Measurements from ENCODE around the gene MMP21. TPM values are rescaled to one million over a fixed set of nuclear protein-coding genes. Genes with fewer than 3 reads are reported as not detected.
A peak's percentile ranks its signal among the peaks of the same experiment; 100 is the strongest.

MMP21 gene
- total RNA-seq, result 0.17 and 0.26 TPM in 2 replicates
- polyA plus RNA-seq, result 0.05 TPM in 1 of 2 replicates, not detected in the other
- polyA plus RNA-seq (2012), result 0.06 TPM in 1 of 2 replicates, not detected in the other
- polyA minus RNA-seq (ENCODE audit: low replicate concordance), result not detected in 2 replicates

DNA sequence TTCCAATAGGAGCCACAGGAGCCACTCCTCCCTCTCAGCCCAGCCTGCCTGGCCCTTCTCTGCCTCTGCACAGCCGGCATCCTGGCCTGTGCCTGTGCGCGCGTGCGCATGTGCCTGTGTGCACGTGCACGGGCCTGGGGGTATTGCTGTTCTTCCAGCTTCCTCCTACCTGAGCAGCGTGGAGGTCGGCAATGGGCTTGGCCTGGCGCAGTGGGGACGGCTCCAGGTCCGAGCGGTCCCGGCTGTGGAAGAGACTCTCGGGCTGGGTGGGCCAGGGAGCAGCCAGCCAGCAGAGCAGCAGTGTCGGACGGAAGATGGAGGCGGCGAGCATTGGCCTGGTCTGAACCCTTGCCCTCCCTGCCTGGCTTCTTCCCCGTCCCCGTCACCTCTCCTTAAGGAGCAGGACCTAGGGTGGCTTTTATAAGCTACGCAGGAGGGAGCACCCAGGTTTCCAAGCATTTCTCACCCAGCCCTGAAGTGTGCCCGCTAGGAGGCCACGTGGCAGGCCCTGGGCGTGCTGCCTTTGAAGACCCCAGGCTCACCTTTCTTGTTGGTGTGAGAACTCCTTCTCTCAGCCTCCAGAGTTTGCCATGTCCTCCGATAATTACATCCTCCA, at the start of gene MMP21:
TSS of gene MMP21 (minus strand) at position 331 of the 616 bp plus-strand sequence. CDS start at position 331, 0 bp downstream.
- H3K4me2 ChIP-seq (ENCODE audit: extremely low read depth, insufficient read depth, low read length), result no peak within 1 kb of the TSS
- H3K27me3 ChIP-seq (ENCODE audit: control insufficient read depth, insufficient read depth, low read length), result peaks cover 2% of the 10 kb centered on the region
- no peak within 1 kb of the TSS for H2AFZ ChIP-seq (ENCODE audit: low read length)
- no peaks in the 10 kb centered on the region for H3K79me2 ChIP-seq (ENCODE audit: control insufficient read depth, insufficient read depth, low read length)
- no peak for TF ChIP-seq EZH2 (IDR thresholded peaks at IDR 0.05; ENCODE audit: low read length, missing control alignments)
- TF ChIP-seq, protein P1, sequence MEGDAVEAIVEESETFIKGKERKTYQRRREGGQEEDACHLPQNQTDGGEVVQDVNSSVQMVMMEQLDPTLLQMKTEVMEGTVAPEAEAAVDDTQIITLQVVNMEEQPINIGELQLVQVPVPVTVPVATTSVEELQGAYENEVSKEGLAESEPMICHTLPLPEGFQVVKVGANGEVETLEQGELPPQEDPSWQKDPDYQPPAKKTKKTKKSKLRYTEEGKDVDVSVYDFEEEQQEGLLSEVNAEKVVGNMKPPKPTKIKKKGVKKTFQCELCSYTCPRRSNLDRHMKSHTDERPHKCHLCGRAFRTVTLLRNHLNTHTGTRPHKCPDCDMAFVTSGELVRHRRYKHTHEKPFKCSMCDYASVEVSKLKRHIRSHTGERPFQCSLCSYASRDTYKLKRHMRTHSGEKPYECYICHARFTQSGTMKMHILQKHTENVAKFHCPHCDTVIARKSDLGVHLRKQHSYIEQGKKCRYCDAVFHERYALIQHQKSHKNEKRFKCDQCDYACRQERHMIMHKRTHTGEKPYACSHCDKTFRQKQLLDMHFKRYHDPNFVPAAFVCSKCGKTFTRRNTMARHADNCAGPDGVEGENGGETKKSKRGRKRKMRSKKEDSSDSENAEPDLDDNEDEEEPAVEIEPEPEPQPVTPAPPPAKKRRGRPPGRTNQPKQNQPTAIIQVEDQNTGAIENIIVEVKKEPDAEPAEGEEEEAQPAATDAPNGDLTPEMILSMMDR (conservative IDR thresholded peaks at IDR 0.05 in 1 of 2, IDR thresholded peaks at IDR 0.05 in 1 of 2; ENCODE audit: low read depth in 1 of 2, low read length in 2 of 2), result no peak
- H3K36me3 ChIP-seq (ENCODE audit: control insufficient read depth, insufficient read depth, low read length), result no peaks in the 10 kb centered on the region
- H3K9me3 ChIP-seq (ENCODE audit: control insufficient read depth, insufficient read depth, low read depth, low read length), result no peaks in the 10 kb centered on the region
- no peak for DNase-seq (ENCODE audit: low read depth in 2 of 2)
- H3K4me3 ChIP-seq (replicated peaks in 1 of 4; ENCODE audit: control extremely low read depth in 1 of 4, insufficient read depth in 1 of 4, low read depth in 3 of 4, low read length in 4 of 4), result no peak within 1 kb of the TSS
- no peaks in the 10 kb centered on the region for H3K4me1 ChIP-seq (ENCODE audit: control insufficient read depth, extremely low read depth, insufficient read depth, low read length)
- H3K27ac ChIP-seq (ENCODE audit: insufficient read depth, low read length), result no peak within 1 kb of the TSS
- no peak within 1 kb of the TSS for H3K9ac ChIP-seq (ENCODE audit: insufficient read depth, low read length)
- H4K20me1 ChIP-seq (ENCODE audit: control insufficient read depth, extremely low read depth, insufficient read depth, low read length), result no peaks in the 10 kb centered on the region

DNA sequence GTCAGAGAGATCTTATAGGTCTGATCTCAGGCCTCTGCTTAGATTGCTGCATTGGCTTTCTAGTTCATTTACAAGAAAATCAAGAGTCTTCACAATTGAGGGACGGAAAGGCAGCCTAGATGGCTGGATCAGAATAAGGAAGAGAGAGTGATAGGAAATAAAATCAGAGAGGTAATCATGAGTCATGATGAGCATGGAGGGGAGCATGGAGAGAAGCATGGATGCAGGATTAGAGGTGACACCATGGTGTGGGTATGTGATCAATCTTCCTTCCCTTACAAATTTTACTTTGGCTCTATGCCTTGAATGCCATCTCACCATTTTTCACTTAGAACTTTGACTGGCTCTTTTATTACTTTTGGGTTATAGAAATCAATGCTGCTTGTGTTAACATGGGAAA, 49.1 kb upstream of the MMP21 start:
- H3K36me3 ChIP-seq (ENCODE audit: control insufficient read depth, insufficient read depth, low read length), result peaks cover 11% of the 10 kb centered on the region
- peak overlapping the region; percentile 100 for H3K27ac ChIP-seq (ENCODE audit: insufficient read depth, low read length)
- peaks cover 10% of the 10 kb centered on the region for H3K4me1 ChIP-seq (ENCODE audit: control insufficient read depth, extremely low read depth, insufficient read depth, low read length)
- TF ChIP-seq EZH2 (IDR thresholded peaks at IDR 0.05; ENCODE audit: low read length, missing control alignments), result no peak
- TF ChIP-seq, protein P1 (conservative IDR thresholded peaks at IDR 0.05 in 1 of 2, IDR thresholded peaks at IDR 0.05 in 1 of 2; ENCODE audit: low read depth in 1 of 2, low read length in 2 of 2), result no peak
- peak in 1 of 2 donors; percentile 61 for DNase-seq (ENCODE audit: low read depth in 2 of 2)
- no peak overlapping the region for H2AFZ ChIP-seq (ENCODE audit: low read length)
- H4K20me1 ChIP-seq (ENCODE audit: control insufficient read depth, extremely low read depth, insufficient read depth, low read length), result no peaks in the 10 kb centered on the region
- H3K4me3 ChIP-seq (replicated peaks in 1 of 4; ENCODE audit: control extremely low read depth in 1 of 4, insufficient read depth in 1 of 4, low read depth in 3 of 4, low read length in 4 of 4), result peak overlapping the region; percentile 64 to 99 (median 86)
- peak overlapping the region; percentile 89 for H3K4me2 ChIP-seq (ENCODE audit: extremely low read depth, insufficient read depth, low read length)
- no peaks in the 10 kb centered on the region for H3K9me3 ChIP-seq (ENCODE audit: control insufficient read depth, insufficient read depth, low read depth, low read length)
- no peaks in the 10 kb centered on the region for H3K27me3 ChIP-seq (ENCODE audit: control insufficient read depth, insufficient read depth, low read length)
- H3K79me2 ChIP-seq (ENCODE audit: control insufficient read depth, insufficient read depth, low read length), result peaks cover 47% of the 10 kb centered on the region
- H3K9ac ChIP-seq (ENCODE audit: insufficient read depth, low read length), result no peak overlapping the region

- peaks cover 8% of the 10 kb centered on the region for H3K36me3 ChIP-seq (ENCODE audit: control insufficient read depth, insufficient read depth, low read length)
- DNase-seq (ENCODE audit: low read depth in 2 of 2), result peak in 1 of 2 donors; percentile 3
- H3K4me3 ChIP-seq (replicated peaks in 1 of 4; ENCODE audit: control extremely low read depth in 1 of 4, insufficient read depth in 1 of 4, low read depth in 3 of 4, low read length in 4 of 4), result peak overlapping the region; percentile 64 to 99 (median 86)
- H3K4me2 ChIP-seq (ENCODE audit: extremely low read depth, insufficient read depth, low read length), result peak overlapping the region; percentile 89
- peak overlapping the region; percentile 96 for H3K9ac ChIP-seq (ENCODE audit: insufficient read depth, low read length)
- H3K79me2 ChIP-seq (ENCODE audit: control insufficient read depth, insufficient read depth, low read length), result peaks cover 47% of the 10 kb centered on the region
- H3K27me3 ChIP-seq (ENCODE audit: control insufficient read depth, insufficient read depth, low read length), result no peaks in the 10 kb centered on the region
- no peaks in the 10 kb centered on the region for H3K9me3 ChIP-seq (ENCODE audit: control insufficient read depth, insufficient read depth, low read depth, low read length)
- H2AFZ ChIP-seq (ENCODE audit: low read length), result peak overlapping the region; percentile 100
- H4K20me1 ChIP-seq (ENCODE audit: control insufficient read depth, extremely low read depth, insufficient read depth, low read length), result no peaks in the 10 kb centered on the region
- peaks cover 10% of the 10 kb centered on the region for H3K4me1 ChIP-seq (ENCODE audit: control insufficient read depth, extremely low read depth, insufficient read depth, low read length)
- H3K27ac ChIP-seq (ENCODE audit: insufficient read depth, low read length), result peak overlapping the region; percentile 100
- TF ChIP-seq EZH2 (IDR thresholded peaks at IDR 0.05; ENCODE audit: low read length, missing control alignments), result no peak
- TF ChIP-seq, protein P1 (conservative IDR thresholded peaks at IDR 0.05 in 1 of 2, IDR thresholded peaks at IDR 0.05 in 1 of 2; ENCODE audit: low read depth in 1 of 2, low read length in 2 of 2), result no peak
Observed at GRCh38 chr10:125823663-125824251, 48.1 kb upstream of the MMP21 start.
